GM18861 (cell line): Measurements from ENCODE around the gene OSBPL10.
A peak's percentile ranks its signal among the peaks of the same experiment; 100 is the strongest.
"Not testable (repeated sequence)": the region's sequence is repeated elsewhere in the genome, so short reads cannot be mapped to it uniquely, and the experiment has no call there.

Experiments used
- ATAC-seq: cut with Tn5 transposase; IDR thresholded peaks from one replicate; pipeline ENCODE4 v1.9.1; 2021; ENCODE audit not compliant: unreplicated experiment

The OSBPL10 gene

GRCh38 chr3:31862666-31863279 is 118.3 kb downstream of the OSBPL10 start:
- no peak for ATAC-seq

DNA sequence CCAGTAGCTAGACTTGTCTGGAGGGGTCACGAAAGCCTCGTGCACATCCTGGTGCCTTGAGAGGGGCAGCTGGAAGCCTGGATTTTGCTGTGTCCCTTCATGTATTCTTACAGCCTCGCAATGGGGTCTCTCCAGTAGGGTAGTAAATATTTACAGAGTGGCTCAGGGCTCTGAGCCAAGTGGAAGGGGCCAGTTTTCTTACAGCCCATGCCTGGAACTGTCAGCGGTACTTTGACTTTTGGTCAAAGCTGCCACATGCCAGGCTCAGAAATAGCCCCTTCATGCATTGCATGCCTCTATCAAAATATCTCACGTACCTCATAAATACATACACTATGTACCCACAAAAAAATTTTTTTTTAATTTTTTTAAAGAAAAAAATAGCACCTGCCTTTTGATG is 119.2 kb downstream of the OSBPL10 start:
- no peak for ATAC-seq

- ATAC-seq = not testable (repeated sequence)
Measured at GRCh38 chr3:31860642-31861041, 120.4 kb downstream of the OSBPL10 start.

DNA sequence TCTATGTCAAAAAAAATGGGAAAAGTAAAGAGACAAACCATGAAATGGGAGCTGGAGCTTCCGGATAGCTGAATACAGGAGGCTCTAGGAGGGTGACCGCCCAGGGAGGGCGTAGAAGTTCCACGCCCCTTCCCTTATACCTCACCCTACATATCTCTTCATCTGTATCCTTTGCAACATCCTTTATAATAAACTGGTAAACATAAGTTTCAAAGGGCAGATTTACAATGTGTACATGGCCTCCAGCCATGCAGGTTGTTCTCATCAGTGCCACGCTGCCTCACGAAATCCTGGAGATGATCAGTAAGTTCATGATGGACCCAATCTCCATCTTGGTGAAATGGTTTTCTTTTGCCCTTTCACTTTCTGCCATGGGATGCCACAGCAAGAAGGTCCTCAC is 121.8 kb downstream of the OSBPL10 start:
- ATAC-seq = no peak

DNA sequence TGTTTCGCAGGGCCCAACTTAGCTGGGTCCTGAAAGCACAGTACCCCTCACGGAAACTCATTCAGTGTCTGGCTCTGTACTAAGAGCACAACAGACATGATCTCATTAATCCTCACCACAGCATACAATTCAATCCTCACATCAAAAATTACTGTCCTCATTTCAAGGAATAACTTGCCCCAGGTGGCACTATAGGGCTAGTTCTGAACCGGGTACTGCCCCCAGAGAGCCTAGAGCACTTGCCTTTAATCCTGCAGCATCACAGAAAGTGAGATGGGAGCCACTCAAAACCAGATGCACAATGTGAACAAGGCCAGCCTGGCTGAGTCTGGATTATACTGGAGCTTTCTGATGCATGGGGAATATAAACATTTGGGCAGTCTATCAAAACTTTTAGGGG is 122.6 kb downstream of the OSBPL10 start:
- peak; percentile 38 for ATAC-seq

DNA sequence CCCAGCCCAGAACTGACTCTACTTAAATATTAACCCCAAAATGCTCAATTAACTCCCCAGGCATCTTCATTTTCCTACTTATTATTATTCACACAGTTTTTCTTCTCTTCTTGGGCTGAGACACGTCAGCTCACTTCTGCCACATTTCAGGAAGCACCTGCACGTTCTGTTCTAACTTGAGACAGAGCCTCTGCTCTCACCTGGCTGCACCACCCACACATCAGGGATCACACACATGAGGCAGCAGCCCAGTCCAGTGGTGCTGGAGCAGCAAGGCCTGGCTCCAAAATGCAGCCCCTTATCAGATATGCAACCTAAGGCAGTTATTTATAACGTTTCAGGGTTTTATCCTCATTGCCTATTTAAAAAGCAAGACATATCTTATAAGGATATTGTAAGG is 127.5 kb downstream of the OSBPL10 start:
- ATAC-seq = no peak

- no peak for ATAC-seq
Measured at GRCh38 chr3:31851278-31851677, 129.8 kb downstream of the OSBPL10 start.

GRCh38 chr3:31848911-31849310 is 132.2 kb downstream of the OSBPL10 start:
- ATAC-seq = no peak

GRCh38 chr3:31848163-31848818 is 132.8 kb downstream of the OSBPL10 start:
- no peak for ATAC-seq

DNA sequence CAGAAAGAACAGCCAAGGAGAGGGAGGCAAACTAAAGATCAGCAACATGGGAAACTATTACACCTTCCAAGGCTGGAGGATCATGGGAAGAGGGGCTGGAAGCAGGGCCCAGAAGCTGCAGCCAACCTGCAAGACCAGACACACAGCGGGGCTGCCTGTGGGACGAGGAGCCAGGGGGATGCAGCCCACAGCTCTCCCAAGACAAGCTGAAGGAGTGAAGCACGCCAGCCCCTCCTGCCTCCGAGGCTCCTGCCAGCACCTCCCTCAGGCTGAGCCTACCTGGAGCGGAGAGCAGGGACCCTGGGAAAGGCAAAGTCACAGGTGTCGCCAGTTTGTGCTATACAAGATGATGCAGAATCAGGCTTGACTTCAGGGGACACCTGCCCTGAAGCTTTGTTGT is 133.3 kb downstream of the OSBPL10 start:
- no peak for ATAC-seq

- no peak for ATAC-seq
Measured at GRCh38 chr3:31841515-31841914, 139.5 kb downstream of the OSBPL10 start.

DNA sequence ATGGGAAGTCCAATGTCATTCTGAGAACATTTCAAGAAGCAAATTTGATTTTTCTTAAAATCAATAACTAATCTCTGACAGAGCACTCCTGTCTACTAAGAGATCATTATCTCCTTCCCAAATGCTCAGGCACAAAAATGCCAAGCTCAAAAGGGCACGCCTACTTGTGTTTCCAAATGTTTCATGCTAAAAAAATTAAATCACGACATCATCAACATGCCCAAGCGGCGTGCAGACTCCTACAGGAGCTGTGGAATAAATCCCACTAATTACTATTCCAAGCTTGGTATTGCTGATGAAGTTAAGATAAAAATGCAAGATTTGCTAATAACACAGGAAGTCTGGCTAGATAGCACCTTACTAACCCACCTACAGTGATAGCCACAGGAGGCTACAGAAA is 140.8 kb downstream of the OSBPL10 start:
- ATAC-seq = no peak

DNA sequence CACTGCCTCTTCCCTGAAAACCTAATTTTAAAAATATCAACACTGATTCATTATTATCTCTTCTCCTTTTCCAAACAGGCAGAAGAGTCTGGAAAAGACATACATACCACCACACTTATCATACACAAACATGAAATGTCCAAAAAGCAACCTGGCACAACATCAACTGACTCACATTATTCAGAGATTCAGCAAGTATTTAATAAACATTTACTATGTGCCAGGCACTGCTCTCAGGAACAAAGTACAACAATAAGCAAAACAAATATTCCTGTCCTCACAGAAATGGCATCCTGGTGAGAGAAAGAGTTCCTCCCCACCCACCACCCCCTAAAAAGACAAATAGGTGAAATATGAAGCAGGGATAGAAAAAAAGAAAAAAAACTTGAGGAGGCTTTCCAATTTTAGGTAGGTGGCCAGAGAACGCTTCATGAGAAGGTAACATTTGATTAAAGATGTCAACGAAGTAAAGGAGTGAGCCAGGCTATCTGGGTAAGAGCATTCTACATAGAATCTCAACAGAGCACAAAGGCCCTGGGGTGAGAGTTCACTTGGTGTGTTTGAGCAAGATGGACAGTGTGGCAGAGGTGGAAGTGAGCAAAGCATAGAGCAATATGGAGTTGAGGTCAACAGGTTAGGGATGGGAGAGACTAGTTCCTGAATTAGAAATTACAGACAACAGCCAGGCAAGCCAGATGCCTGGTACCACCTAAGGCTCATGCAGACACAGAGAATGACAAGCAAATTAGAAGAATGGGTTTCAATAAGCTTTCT is 141.7 kb downstream of the OSBPL10 start:
- ATAC-seq = no peak

DNA sequence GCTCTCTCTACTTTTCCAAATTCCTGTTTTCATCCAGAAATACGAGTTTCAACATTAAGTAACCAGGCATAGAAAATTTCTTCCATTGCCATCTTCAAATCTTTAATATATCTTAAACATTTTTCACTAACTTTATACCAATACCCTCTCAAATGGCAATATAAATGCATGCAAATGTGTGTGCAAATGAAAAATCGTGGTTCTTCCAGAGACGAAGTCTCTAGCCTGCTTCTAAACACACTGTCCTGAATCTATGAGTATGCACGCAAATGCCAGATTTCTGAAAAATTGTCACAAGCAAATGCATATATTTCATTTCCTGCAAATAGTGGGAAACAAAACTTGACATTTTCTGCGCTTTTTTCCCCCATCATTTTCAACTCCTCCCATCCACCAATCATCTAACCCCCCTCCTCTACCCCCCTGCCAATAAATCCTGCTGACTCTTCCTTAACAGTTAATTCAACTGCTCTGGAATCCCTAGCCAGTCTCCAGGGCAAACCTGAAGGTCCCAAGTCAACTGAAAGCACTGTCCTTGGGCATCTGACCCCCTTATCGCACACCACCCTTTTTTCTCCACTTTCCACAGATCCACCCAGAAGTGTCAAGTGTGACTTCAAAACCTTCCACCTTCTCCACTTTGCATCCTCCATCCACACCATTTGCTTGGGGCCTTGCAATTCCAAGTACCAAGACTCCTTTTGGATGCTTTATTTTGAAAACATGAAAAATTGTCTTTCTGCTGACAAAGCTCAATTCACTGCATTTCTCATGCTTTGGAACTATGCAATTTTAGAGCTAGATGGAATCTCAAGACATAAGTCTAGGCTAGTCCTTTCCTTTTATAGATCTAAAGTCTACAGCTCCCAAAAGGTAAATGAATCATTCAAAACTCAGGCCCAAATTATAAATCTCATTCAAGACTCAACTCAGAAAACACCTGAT is 144.7 kb downstream of the OSBPL10 start:
- ATAC-seq = no peak

DNA sequence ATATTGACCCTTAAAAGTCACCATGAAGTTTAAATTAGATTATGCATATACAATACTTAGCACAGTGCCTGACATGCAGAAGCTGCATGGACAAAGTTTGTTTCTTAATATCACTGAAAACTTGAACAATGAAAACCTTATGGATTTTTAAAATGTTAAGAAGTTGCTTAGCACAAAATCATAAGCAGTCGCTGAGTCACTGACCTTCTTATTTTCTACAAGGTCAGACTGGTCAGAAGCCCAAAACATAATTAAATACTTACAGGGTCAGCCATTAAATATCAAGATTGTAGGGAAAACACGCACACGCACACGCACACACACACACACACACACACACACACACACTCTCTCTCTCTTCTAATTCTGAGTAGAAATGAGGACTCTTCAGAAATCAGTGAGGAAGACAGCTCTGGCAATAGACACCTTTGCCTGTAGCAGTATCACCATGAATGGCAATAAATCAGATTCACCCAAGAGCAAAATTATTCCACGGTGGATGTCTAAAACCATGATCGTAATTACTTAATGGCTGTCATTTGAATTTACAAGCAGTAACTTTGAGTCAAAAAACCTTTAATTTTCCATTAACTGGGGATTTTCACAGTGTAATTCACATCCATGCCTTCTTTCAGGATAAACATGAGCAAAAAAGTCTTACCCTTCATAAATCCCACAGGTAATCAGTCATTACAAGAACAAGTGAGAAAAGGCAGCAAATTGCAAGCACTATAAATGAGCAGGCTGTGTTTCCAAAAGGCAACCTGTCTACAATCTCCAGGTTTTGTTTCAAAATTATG is 147.5 kb downstream of the OSBPL10 start:
- ATAC-seq = no peak

- no peak for ATAC-seq
Measured at GRCh38 chr3:31832551-31832950, 148.5 kb downstream of the OSBPL10 start.

GRCh38 chr3:31831591-31831990 is 149.5 kb downstream of the OSBPL10 start:
- ATAC-seq = no peak

DNA sequence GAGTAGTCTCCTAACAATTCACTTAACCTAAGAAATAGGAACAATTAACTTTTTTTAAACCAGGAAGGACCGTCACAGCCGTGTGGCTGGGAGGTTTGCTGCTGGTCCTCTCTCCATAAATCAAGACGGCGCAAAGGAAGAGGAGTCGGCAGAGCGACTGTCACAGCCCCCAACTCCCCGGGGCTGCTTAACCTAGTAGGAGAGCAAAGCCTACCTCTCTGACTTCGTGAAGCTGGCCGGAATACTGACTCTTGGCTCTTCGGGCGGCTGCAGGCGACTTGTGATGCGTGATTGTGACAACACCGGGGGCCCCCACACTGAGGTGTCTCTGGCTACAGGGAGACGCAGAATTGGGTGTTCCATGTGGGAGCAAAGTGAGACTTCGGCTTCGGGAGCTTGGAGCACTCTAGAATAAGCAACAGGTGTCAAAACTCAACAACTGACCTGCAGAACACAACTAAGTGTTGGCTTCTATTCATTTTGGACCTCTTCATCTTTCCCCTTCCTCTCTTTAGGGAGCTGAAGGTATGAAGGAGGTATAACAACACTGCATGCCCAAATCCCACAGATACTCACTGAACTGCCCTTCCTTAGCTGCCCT is 151.1 kb downstream of the OSBPL10 start:
- no peak for ATAC-seq

DNA sequence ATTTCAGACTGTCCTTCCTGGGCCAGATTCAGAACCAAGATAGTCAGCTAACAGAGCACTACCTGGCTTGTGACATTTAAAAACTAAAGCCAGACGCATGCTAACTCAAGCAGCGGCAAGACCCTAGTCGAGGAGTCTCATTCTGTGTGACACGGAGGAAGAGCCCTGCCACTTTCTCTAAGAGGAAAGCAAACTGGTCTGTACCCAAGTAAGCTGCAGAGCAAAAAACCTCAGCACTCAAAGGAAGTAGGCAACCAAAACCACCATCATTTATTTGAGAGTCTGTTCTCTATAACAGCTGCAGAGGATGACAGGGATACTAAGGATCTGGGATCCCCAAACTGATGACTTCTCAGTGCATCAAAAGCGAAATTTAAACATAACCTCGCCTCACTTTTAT is 152.1 kb downstream of the OSBPL10 start:
- no peak for ATAC-seq

DNA sequence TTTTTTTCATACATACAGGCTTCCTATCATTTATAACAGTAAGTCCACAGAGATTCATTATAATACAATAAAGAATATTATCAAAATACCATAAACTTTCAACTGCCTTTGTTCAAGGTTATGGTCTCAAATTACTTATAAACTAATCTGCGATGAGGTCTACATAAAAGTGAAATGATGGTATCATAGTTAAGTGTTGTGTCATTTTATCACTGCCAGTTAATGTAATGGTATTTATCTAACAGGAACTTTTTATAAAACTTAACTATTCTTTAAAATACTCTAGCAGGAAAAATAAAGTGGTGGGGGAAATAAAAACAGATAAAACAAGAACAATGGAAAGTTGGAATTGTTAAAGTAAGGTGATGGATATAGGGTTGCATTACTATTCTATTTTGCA is 153.1 kb downstream of the OSBPL10 start:
- ATAC-seq = no peak
